HepG2 (cell line): ENCODE results near the gene SLC16A5. TPM values are rescaled to one million over a fixed set of nuclear protein-coding genes. Genes with fewer than 3 reads are reported as not detected.

ENCODE experiments used
- ATF2 ChIP-seq: sonication (generic); formaldehyde crosslinking; IDR thresholded peaks from 2 replicates; pipeline ENCODE4 v1.4.0; 2020; ENCODE audit warnings: missing genetic modification reagents
- BCL6 ChIP-seq: IDR thresholded peaks from 2 replicates; pipeline ENCODE4 v1.6.1; 2016; ENCODE audit warnings: missing genetic modification reagents, missing compliant biosample characterization
- CTCF ChIP-seq: sonication (generic); formaldehyde crosslinking; IDR thresholded peaks from 2 replicates; pipeline ENCODE4 v1.5.0; 2020; ENCODE audit warnings: mild to moderate bottlenecking, missing genetic modification reagents, moderate library complexity
- FOSL2 ChIP-seq: sonication (generic); formaldehyde crosslinking; IDR thresholded peaks from 2 replicates; pipeline ENCODE4 v1.4.0; 2020; ENCODE audit warnings: missing genetic modification reagents
- FOXO1 ChIP-seq: sonication (generic); formaldehyde crosslinking; IDR thresholded peaks from 2 replicates; pipeline ENCODE4 v1.4.0; 2020; ENCODE audit warnings: missing genetic modification reagents
- JUNB ChIP-seq: sonication (generic); formaldehyde crosslinking; IDR thresholded peaks from 2 replicates; pipeline ENCODE4 v1.8.0; 2022; ENCODE audit warnings: missing genetic modification reagents, mild to moderate bottlenecking, borderline replicate concordance
- KDM1A ChIP-seq: IDR thresholded peaks from 2 replicates; pipeline ENCODE4 v1.6.1; 2016; ENCODE audit warnings: missing compliant biosample characterization
- RAD21 ChIP-seq: fragments of 450-650 bp; formaldehyde crosslinking; IDR thresholded peaks from 2 replicates; pipeline ENCODE4 v1.5.0; 2020; ENCODE audit warnings: mild to moderate bottlenecking
- SMC3 ChIP-seq: IDR thresholded peaks from 2 replicates; pipeline ENCODE4 v1.6.1; 2011; ENCODE audit warnings: low read length, improper control_type of control experiment
- STAG1 ChIP-seq: sonication (generic); formaldehyde crosslinking; IDR thresholded peaks from 2 replicates; pipeline ENCODE4 v1.4.0; 2020; ENCODE audit warnings: missing genetic modification reagents
- TFAP4 ChIP-seq: sonication (generic); IDR thresholded peaks from 2 replicates; pipeline ENCODE4 v1.6.1; 2016; ENCODE audit warnings: low read depth, borderline replicate concordance
- ZNF484 ChIP-seq: sonication (generic); formaldehyde crosslinking; IDR thresholded peaks from 2 replicates; pipeline ENCODE4 v1.5.1; 2020; ENCODE audit warnings: mild to moderate bottlenecking, low read depth, missing genetic modification reagents, borderline replicate concordance
- ZNF543 ChIP-seq: sonication (generic); formaldehyde crosslinking; IDR thresholded peaks from 2 replicates; pipeline ENCODE4 v1.4.0; 2020; ENCODE audit warnings: mild to moderate bottlenecking, missing genetic modification reagents
- polyA plus RNA-seq, 8 experiments: library from polyadenylated mRNA; depleted of rRNA in 3 of 8; stranded (reverse) in 7 of 8; unstranded in 1 of 8; fragments of >200 nt; fragmentation: Illumina TruSeq in 4 of 8; extraction: Trizol in 4 of 8; gene quantifications; 2 replicates each; pipeline versions ENCODE4 v1.2.1 to v1.2.3, GENCODE V29; 2011 to 2016; ENCODE audit warnings: low read depth in 4 of 8, missing spikeins in 1 of 8, mixed read lengths in 1 of 8; ENCODE audit not compliant: insufficient read depth in 1 of 8
- total RNA-seq, 5 experiments: library from RNA; depleted of rRNA; stranded (reverse); fragments of >200 nt; fragmentation: Illumina TruSeq; extraction: Trizol; gene quantifications; 2 replicates each; pipeline ENCODE4 v1.2.3, GENCODE V29; 2016; ENCODE audit warnings: low read depth in 1 of 5

SLC16A5 gene
- total and polyA plus RNA-seq, 2 of the 13 experiments (the other 11 are each of a cell fraction or from before 2014, with no cell fraction given), result 0.69 to 5.6 TPM

- TF ChIP-seq TFAP4, result 0 out of 2 replicates have a peak, but pooled peaks have one; percentile 20
- TF ChIP-seq ZNF543 (CRISPR knock-in tag), result no peak
- TF ChIP-seq SMC3, result peak; percentile 64
- 0 out of 2 replicates have a peak, but pooled peaks have one; percentile 22 for TF ChIP-seq FOXO1 (CRISPR knock-in tag)
- TF ChIP-seq STAG1 (CRISPR knock-in tag), result peak; percentile 67
- TF ChIP-seq BCL6, result 0 out of 2 replicates have a peak, but pooled peaks have one; percentile 12
- TF ChIP-seq RAD21 (CRISPR knock-in tag), result peak; percentile 76
- no peak for TF ChIP-seq ZNF484 (CRISPR knock-in tag)
- no peak for TF ChIP-seq JUNB
- peak; percentile 77 for TF ChIP-seq CTCF (CRISPR knock-in tag)
- 0 out of 2 replicates have a peak, but pooled peaks have one; percentile 15 for TF ChIP-seq FOSL2
- TF ChIP-seq KDM1A, result 0 out of 2 replicates have a peak, but pooled peaks have one; percentile 37
- 0 out of 2 replicates have a peak, but pooled peaks have one; percentile 21 for TF ChIP-seq ATF2 (CRISPR knock-in tag)
- TF ChIP-seq, all 625 proteins: peak for 22
These were observed 17.6 kb downstream of the SLC16A5 start (continued) for GRCh38 chr17:75105126-75106080.
